GM23338 (cell line): Measurements from ENCODE around the gene KLHL17.

Source experiments
- CREB1 ChIP-seq: fragments of 250-450 bp; sonication (Bioruptor Pico); IDR thresholded peaks from 2 replicates; pipeline ENCODE4 v1.5.0; 2020; ENCODE audit warnings: low read depth, mild to moderate bottlenecking, moderate library complexity
- EZH2 ChIP-seq: fragments of 200-600 bp; sonication (generic); IDR thresholded peaks from one replicate; pipeline ENCODE4 v1.8.0; 2017; ENCODE audit warnings: antibody characterized with exemption, mild to moderate bottlenecking, low read depth; ENCODE audit not compliant: unreplicated experiment
- EZH2phosphoT487 ChIP-seq: fragments of 200-600 bp; sonication (generic); IDR thresholded peaks from one replicate; pipeline ENCODE4 v1.8.1; 2018; ENCODE audit warnings: antibody characterized with exemption; ENCODE audit not compliant: unreplicated experiment
- JUNB ChIP-seq: IDR thresholded peaks from one replicate; pipeline ENCODE4 v1.6.1; 2016; ENCODE audit warnings: antibody characterized with exemption; ENCODE audit not compliant: unreplicated experiment
- POLR2AphosphoS5 ChIP-seq: IDR thresholded peaks from 2 replicates; pipeline ENCODE4 v1.6.1; 2016; ENCODE audit warnings: antibody characterized with exemption, low read depth
- ZNF114 ChIP-seq: fragments of 250-450 bp; sonication (Bioruptor Pico); IDR thresholded peaks from 2 replicates; pipeline ENCODE4 v1.5.0; 2020; ENCODE audit warnings: mild to moderate bottlenecking, moderate library complexity
- TF ChIP-seq, protein P1 (sequence below), 2 experiments: fragments of 200-600 bp in 1 of 2; sonication (generic) in 1 of 2; conservative IDR thresholded peaks; 2 replicates each; pipeline versions ENCODE4 v1.5.1 to v1.6.1; 2016 to 2017; ENCODE audit warnings: antibody characterized with exemption in 2 of 2, low read depth in 2 of 2, mild to moderate bottlenecking in 2 of 2, moderate library complexity in 1 of 2
- TF ChIP-seq, protein P2 (sequence below): IDR thresholded peaks from 2 replicates; pipeline ENCODE4 v1.6.1; 2016; ENCODE audit warnings: antibody characterized with exemption
- TF ChIP-seq, protein P3 (sequence below): IDR thresholded peaks from one replicate; pipeline ENCODE4 v1.6.1; 2018; ENCODE audit warnings: antibody characterized with exemption; ENCODE audit not compliant: unreplicated experiment

DNA sequence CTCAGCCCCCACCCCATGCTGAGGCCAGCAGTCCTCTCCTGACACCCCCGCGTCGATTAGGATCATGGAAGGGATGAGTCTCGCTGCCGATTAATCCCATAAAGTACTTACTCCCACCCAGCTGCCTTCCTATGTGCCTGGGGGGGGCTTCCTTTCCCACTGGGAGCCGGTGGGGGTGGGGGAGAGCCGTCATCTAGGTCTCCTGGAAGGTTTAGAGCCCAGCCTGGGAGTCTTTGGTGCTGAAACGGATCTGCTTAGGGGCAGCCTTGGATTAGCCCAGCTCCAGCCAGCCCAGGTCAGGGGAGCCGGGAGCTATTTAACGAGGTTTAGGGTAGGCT lies 26.8 kb upstream of the KLHL17 start:
- no peak for TF ChIP-seq POLR2AphosphoS5
- TF ChIP-seq, protein P1, sequence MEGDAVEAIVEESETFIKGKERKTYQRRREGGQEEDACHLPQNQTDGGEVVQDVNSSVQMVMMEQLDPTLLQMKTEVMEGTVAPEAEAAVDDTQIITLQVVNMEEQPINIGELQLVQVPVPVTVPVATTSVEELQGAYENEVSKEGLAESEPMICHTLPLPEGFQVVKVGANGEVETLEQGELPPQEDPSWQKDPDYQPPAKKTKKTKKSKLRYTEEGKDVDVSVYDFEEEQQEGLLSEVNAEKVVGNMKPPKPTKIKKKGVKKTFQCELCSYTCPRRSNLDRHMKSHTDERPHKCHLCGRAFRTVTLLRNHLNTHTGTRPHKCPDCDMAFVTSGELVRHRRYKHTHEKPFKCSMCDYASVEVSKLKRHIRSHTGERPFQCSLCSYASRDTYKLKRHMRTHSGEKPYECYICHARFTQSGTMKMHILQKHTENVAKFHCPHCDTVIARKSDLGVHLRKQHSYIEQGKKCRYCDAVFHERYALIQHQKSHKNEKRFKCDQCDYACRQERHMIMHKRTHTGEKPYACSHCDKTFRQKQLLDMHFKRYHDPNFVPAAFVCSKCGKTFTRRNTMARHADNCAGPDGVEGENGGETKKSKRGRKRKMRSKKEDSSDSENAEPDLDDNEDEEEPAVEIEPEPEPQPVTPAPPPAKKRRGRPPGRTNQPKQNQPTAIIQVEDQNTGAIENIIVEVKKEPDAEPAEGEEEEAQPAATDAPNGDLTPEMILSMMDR (conservative IDR thresholded peaks at IDR 0.05; ENCODE audit: low read depth in 2 of 2), result no peak
- TF ChIP-seq CREB1, result no peak
- no peak for TF ChIP-seq EZH2
- TF ChIP-seq EZH2phosphoT487, result no peak
- TF ChIP-seq, protein P2, sequence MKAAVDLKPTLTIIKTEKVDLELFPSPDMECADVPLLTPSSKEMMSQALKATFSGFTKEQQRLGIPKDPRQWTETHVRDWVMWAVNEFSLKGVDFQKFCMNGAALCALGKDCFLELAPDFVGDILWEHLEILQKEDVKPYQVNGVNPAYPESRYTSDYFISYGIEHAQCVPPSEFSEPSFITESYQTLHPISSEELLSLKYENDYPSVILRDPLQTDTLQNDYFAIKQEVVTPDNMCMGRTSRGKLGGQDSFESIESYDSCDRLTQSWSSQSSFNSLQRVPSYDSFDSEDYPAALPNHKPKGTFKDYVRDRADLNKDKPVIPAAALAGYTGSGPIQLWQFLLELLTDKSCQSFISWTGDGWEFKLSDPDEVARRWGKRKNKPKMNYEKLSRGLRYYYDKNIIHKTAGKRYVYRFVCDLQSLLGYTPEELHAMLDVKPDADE, result no peak
- TF ChIP-seq JUNB, result no peak
- no peak for TF ChIP-seq ZNF114 (CRISPR knock-in tag)
- TF ChIP-seq, protein P3, sequence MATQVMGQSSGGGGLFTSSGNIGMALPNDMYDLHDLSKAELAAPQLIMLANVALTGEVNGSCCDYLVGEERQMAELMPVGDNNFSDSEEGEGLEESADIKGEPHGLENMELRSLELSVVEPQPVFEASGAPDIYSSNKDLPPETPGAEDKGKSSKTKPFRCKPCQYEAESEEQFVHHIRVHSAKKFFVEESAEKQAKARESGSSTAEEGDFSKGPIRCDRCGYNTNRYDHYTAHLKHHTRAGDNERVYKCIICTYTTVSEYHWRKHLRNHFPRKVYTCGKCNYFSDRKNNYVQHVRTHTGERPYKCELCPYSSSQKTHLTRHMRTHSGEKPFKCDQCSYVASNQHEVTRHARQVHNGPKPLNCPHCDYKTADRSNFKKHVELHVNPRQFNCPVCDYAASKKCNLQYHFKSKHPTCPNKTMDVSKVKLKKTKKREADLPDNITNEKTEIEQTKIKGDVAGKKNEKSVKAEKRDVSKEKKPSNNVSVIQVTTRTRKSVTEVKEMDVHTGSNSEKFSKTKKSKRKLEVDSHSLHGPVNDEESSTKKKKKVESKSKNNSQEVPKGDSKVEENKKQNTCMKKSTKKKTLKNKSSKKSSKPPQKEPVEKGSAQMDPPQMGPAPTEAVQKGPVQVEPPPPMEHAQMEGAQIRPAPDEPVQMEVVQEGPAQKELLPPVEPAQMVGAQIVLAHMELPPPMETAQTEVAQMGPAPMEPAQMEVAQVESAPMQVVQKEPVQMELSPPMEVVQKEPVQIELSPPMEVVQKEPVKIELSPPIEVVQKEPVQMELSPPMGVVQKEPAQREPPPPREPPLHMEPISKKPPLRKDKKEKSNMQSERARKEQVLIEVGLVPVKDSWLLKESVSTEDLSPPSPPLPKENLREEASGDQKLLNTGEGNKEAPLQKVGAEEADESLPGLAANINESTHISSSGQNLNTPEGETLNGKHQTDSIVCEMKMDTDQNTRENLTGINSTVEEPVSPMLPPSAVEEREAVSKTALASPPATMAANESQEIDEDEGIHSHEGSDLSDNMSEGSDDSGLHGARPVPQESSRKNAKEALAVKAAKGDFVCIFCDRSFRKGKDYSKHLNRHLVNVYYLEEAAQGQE, result no peak
